Pancreas (tissue), 10 donors: Measurements from ENCODE around the gene RIMS4. TPM values are rescaled to one million over a fixed set of nuclear protein-coding genes. Genes with fewer than 3 reads are reported as not detected.

Experiments
- ATAC-seq, 4 donors: fragments of 200-7000 bp; cut with Tn5 transposase; one replicate each; pipeline versions ENCODE4 v1.8.0 to v1.9.1; 2020; ENCODE audit warnings: mild to moderate bottlenecking in 4 of 4, moderate library complexity in 4 of 4
- DNase-seq, 6 donors: peaks; one replicate each; pipeline ENCODE4 v3.0.0-alpha.2; 2020
- FAIRE-seq: peaks from 2 replicates; lab custom pipeline; 2012; peaks lifted over from hg19 to GRCh38; lab: Jason Lieb, UNC
- H3K27ac ChIP-seq, 4 donors: fragments of 200-600 bp; sonication (generic); 1 replicate in 3 of 4; 2 replicates in 1 of 4; pipeline versions ENCODE4 v1.5.0 to v1.8.0; 2020
- H3K27me3 ChIP-seq, 4 donors: fragments of 200-600 bp; one replicate each; pipeline ENCODE4 v1.8.0; 2021
- H3K36me3 ChIP-seq, 3 donors: fragments of 200-600 bp; sonication (generic) in 1 of 3; one replicate each; pipeline versions ENCODE4 v1.5.0 to v1.8.0; 2020 to 2021
- H3K4me1 ChIP-seq, 3 donors: fragments of 200-600 bp; one replicate each; pipeline ENCODE4 v1.8.0; 2021
- H3K4me3 ChIP-seq, 4 donors: fragments of 200-600 bp; sonication (generic) in 2 of 4; one replicate each; pipeline versions ENCODE4 v1.5.0 to v1.8.0; 2020 to 2021
- H3K9me3 ChIP-seq, 4 donors: fragments of 200-600 bp; one replicate each; pipeline ENCODE4 v1.8.0; 2021
- CTCF ChIP-seq, 4 donors: fragments of 200-600 bp; sonication (generic) in 3 of 4; IDR thresholded peaks; one replicate each; pipeline versions ENCODE4 v1.5.0 to v1.8.0; 2021; ENCODE audit warnings: antibody characterized with exemption in 4 of 4
- WGBS, 2 donors: extraction: QIAGEN DNeasy Blood & Tissue Kit; methylation state at CpG; one replicate each; pipeline ENCODE4 v1.1.7; 2013; 5-methylcytosine and 5-hydroxymethylcytosine counted together
- intact Hi-C, 3 donors: fragments of 100-400 bp; cut with DNase I; formaldehyde crosslinking; loops; one replicate each; pipeline versions ENCODE4 v1.11.1 to v1.14.2; 2022
- polyA plus RNA-seq, 2 donors: library from polyadenylated mRNA; stranded (reverse); fragments of 200-250 nt; gene quantifications; one replicate each; pipeline ENCODE4 v1.2.3, GENCODE V29; 2013
- total RNA-seq, 6 donors: library from RNA; stranded (reverse); fragmentation: NEBNext Ultra II Directional in 4 of 6; extraction: Animal tissue kit (Norgen Biotek cat#: 25700) in 4 of 6; gene quantifications; one replicate each; pipeline versions ENCODE4 v1.2.1 to v1.2.4, GENCODE V29; 2021 to 2023
- donor health status: healthy with polysubstance abuse.
- donor health status: DM: no; HTN: no; CAD: no; lungs with moderate emphysema.
- donor health status: DM: no; HTN: no; CAD: no.
- donor health status: control.
- donor health status: control.
- donor health status: Bipolar disorder and iron deficiency.
- donor health status: DM: yes; HTN: yes; CAD: no.
- donor health status: DM: no; HTN: no; CAD: no.
- donor health status: DM: no; HTN: no; CAD: no.
- donor health status: DM: yes; HTN: yes; CAD: no.

RIMS4 gene
- total and polyA plus RNA-seq, 8 donors = 0.03 to 0.20 (median 0.08) TPM; not detected in 1

- TF ChIP-seq CTCF (IDR thresholded peaks at IDR 0.05) = no peak
- H3K27me3 ChIP-seq = no peaks in the 10 kb centered on the region
- no peaks in the 10 kb centered on the region for H3K36me3 ChIP-seq
Observed at GRCh38 chr20:44730441-44730840, 79.9 kb downstream of the RIMS4 start.

GRCh38 chr20:44728801-44729443 is 81.4 kb downstream of the RIMS4 start:
- ATAC-seq = peak; percentile 76 to 87 (median 85)
- Histone ChIP-seq H3K4me1 (no peaks in the 10 kb centered on the region), H3K27ac (no peak overlapping the region), H3K9me3 (no peaks in the 10 kb centered on the region), H3K27me3 (no peaks in the 10 kb centered on the region), H3K36me3 (no peaks in the 10 kb centered on the region), H3K4me3 (no peak overlapping the region)
- no peak for TF ChIP-seq CTCF (IDR thresholded peaks at IDR 0.05)
- 26 to 28% methylated on average over 9 of the region's 9 CpGs for WGBS, 2 donors
- intact Hi-C loops = loop anchor here in 1 of 3 donors (5.0 kb wide), 1 partner anchor 42 kb away; no protein-coding TSS in a partner anchor
- no peak for FAIRE-seq
- peak in 3 of 6 donors; percentile 36 to 74 (median 55) for DNase-seq

More at GRCh38 chr20:44730441-44730840, 79.9 kb downstream of the RIMS4 start:
- Histone ChIP-seq H3K27ac (no peak overlapping the region), H3K9me3 (no peaks in the 10 kb centered on the region), H3K4me3 (no peak overlapping the region), H3K4me1 (no peaks in the 10 kb centered on the region)
- FAIRE-seq = no peak
- no peak for ATAC-seq
- 87 to 89% methylated on average over 2 of the region's 2 CpGs for WGBS, 2 donors
- no peak for DNase-seq
- intact Hi-C loops = loop anchor here in 1 of 3 donors (5.0 kb wide), 1 partner anchor 43 kb away; no protein-coding TSS in a partner anchor

- H3K4me3 ChIP-seq = no peak overlapping the region
- no peak for DNase-seq
- no peaks in the 10 kb centered on the region for H3K36me3 ChIP-seq
- no peak overlapping the region for H3K27ac ChIP-seq
- no peaks in the 10 kb centered on the region for H3K27me3 ChIP-seq
- intact Hi-C loops = loop anchor here in 1 of 3 donors (5.0 kb wide), 1 partner anchor 40 kb away; no protein-coding TSS in a partner anchor
- WGBS, 2 donors = 86 to 87% methylated on average over 2 of the region's 2 CpGs
- no peak for FAIRE-seq
- TF ChIP-seq CTCF (IDR thresholded peaks at IDR 0.05) = no peak
- ATAC-seq = no peak
- no peaks in the 10 kb centered on the region for H3K9me3 ChIP-seq
- H3K4me1 ChIP-seq = no peaks in the 10 kb centered on the region
Observed at GRCh38 chr20:44727651-44728050, 82.7 kb downstream of the RIMS4 start.

GRCh38 chr20:44727039-44727438 is 83.3 kb downstream of the RIMS4 start:
- H3K4me3 ChIP-seq = no peak overlapping the region
- no peak for DNase-seq

More at GRCh38 chr20:44727039-44727438, 83.3 kb downstream of the RIMS4 start:
- Histone ChIP-seq H3K27ac (no peak overlapping the region), H3K4me1 (no peaks in the 10 kb centered on the region), H3K27me3 (no peaks in the 10 kb centered on the region), H3K9me3 (no peaks in the 10 kb centered on the region), H3K36me3 (no peaks in the 10 kb centered on the region)
- ATAC-seq (no peak), FAIRE-seq (no peak)
- TF ChIP-seq CTCF (IDR thresholded peaks at IDR 0.05) = no peak
- intact Hi-C loops = loop anchor here in 1 of 3 donors (5.0 kb wide), 1 partner anchor 40 kb away; no protein-coding TSS in a partner anchor
- WGBS, 2 donors = 82 to 88% methylated on average over 11 of the region's 11 CpGs
